ENCODE measurements around the gene NFE2L3. TPM values are rescaled to one million over a fixed set of nuclear protein-coding genes. Genes with fewer than 3 reads are reported as not detected.

NFE2L3 gene
- total and polyA plus RNA-seq, 2 of the 4 experiments (the other 2 are of a cell fraction) = 28.0 to 43.2 TPM

- Histone ChIP-seq H3K36me3 (ENCODE audit: control insufficient read depth, insufficient read depth, low read length) (no peaks in the 10 kb centered on the region), H3K27ac (ENCODE audit: insufficient read depth, low read length) (peak overlapping the region; percentile 89), H3K23ac (ENCODE audit: low read depth, low read length) (peak overlapping the region; percentile 77), H2BK120ac (ENCODE audit: low read depth, low read length) (peak overlapping the region; percentile 90), H3K9me1 (ENCODE audit: insufficient read depth, low read length) (peaks cover 44% of the 10 kb centered on the region), H4K20me1 (ENCODE audit: insufficient read depth, low read length) (no peaks in the 10 kb centered on the region), H3K56ac (ENCODE audit: extremely low read depth, insufficient read depth, low read length) (no peak overlapping the region), H3K79me1 (ENCODE audit: low read depth in 1 of 2, low read length in 2 of 2) (peaks cover 17 to 76% of the 10 kb centered on the region in 2 experiments), H3K4ac (ENCODE audit: low read depth, low read length) (peak overlapping the region; percentile 91), H2BK15ac (ENCODE audit: low read depth, low read length) (peak overlapping the region; percentile 77; the same call in 2 of the 3 replicates), H3K27me3 (ENCODE audit: control insufficient read depth, insufficient read depth, low read length) (no peaks in the 10 kb centered on the region), H3K14ac (replicated peaks; ENCODE audit: low read depth, low read length) (peak overlapping the region; percentile 49), H3K9ac (ENCODE audit: low read depth, low read length) (peak overlapping the region; percentile 51; the same call in 1 of the 2 replicates), H2BK20ac (ENCODE audit: low read depth, low read length) (peak overlapping the region; percentile 92), H3K4me1 (ENCODE audit: control insufficient read depth, insufficient read depth, low read length) (peaks cover 32% of the 10 kb centered on the region), H3K18ac (ENCODE audit: low read depth, low read length) (peak overlapping the region; percentile 87; the same call in 1 of the 2 replicates), H4K91ac (ENCODE audit: insufficient read depth, low read depth, low read length) (peak overlapping the region; percentile 83), H2BK5ac (ENCODE audit: low read depth, low read length, poor library complexity, severe bottlenecking) (peak overlapping the region; percentile 93), H3K4me2 (ENCODE audit: low read depth, low read length) (peak overlapping the region; percentile 82), H2AFZ (replicated peaks; ENCODE audit: low read length, poor library complexity) (peak overlapping the region; percentile 50), H3K4me3 (ENCODE audit: insufficient read depth, low read depth, low read length) (peak overlapping the region; percentile 20), H3K9me3 (ENCODE audit: control insufficient read depth, insufficient read depth, low read length) (no peaks in the 10 kb centered on the region), H2AK5ac (ENCODE audit: low read depth, low read length) (peak overlapping the region; percentile 72), H4K5ac (ENCODE audit: low read depth, low read length) (peak overlapping the region; percentile 85), H2AK9ac (replicated peaks; ENCODE audit: low read depth, low read length, poor library complexity) (peak overlapping the region; percentile 82), H4K8ac (ENCODE audit: low read depth in 2 of 2, low read length in 2 of 2) (peak overlapping the region; percentile 14 to 84; a peak in 3 of 4 replicates)
- dilution Hi-C loops (cut with HindIII; ENCODE audit: low sequenced_read_pairs, unreplicated experiment) = no loop called here
- intact Hi-C loops (cut with micrococcal nuclease) = loop anchor here (1.0 kb wide), 1 partner anchor 42 kb away; no protein-coding TSS in a partner anchor
- in situ Hi-C loops (cut with MboI; ENCODE audit: low sequenced_read_pairs) = no loop called here
- 89% methylated on average over 9 of the region's 20 CpGs; no CpG with 5 or more reads in 1 of the 2 experiments for WGBS, 2 experiments (ENCODE audit: extremely low coverage in 2 of 2, insufficient read length in 1 of 2)
- ChIA-PET POLR2A (ENCODE audit: unreplicated experiment) (no interaction called here), CTCF (interaction anchor here (0.9 kb wide), 1 partner anchor 21 kb away, joined by 3 read pairs; no protein-coding TSS in a partner anchor)
- TF ChIP-seq MXI1 (IDR thresholded peaks at IDR 0.05; ENCODE audit: borderline replicate concordance, low read depth, low read length) (no peak), FOS (IDR thresholded peaks at IDR 0.05; ENCODE audit: low read depth, low read length) (peak; percentile 47)
- DNase-seq = peak; percentile 97
- no TSS peak for BruUV-seq (replicated peaks)
- ATAC-seq (ENCODE audit: low read depth) = peak; percentile 74
Observed at GRCh38 chr7:26156451-26157420, 4.7 kb downstream of the NFE2L3 start.
